ENCODE measurements around the gene URB1.
"Not testable (repeated sequence)": the region's sequence is repeated elsewhere in the genome, so short reads cannot be mapped to it uniquely, and the experiment has no call there.

Gene URB1

GRCh38 chr21:32410916-32411315 is 18.1 kb upstream of the URB1 start:
- no peak for DNase-seq

- no peak for DNase-seq
These were observed 17.5 kb upstream of the URB1 start for GRCh38 chr21:32410291-32410690.

- no peak for DNase-seq
These were observed 13.6 kb upstream of the URB1 start for GRCh38 chr21:32406405-32406804.

- DNase-seq, result peak; percentile 86
These were observed 10.5 kb upstream of the URB1 start for GRCh38 chr21:32403201-32403777.

- no peak for DNase-seq
These were observed 827 bp upstream of the URB1 start for GRCh38 chr21:32393677-32394001.

- DNase-seq, result no peak
These were observed 423 bp downstream of the URB1 start for GRCh38 chr21:32392299-32392879.

- DNase-seq, result no peak
These were observed 1.1 kb downstream of the URB1 start for GRCh38 chr21:32391755-32392154.

- DNase-seq, result not testable (repeated sequence)
These were observed 2.1 kb downstream of the URB1 start for GRCh38 chr21:32390537-32391224.

GRCh38 chr21:32389337-32390015 is 3.3 kb downstream of the URB1 start:
- no peak for DNase-seq

GRCh38 chr21:32388306-32388705 is 4.5 kb downstream of the URB1 start:
- no peak for DNase-seq

- no peak for DNase-seq
These were observed 5.7 kb downstream of the URB1 start for GRCh38 chr21:32387151-32387550.

GRCh38 chr21:32386195-32386870 is 6.5 kb downstream of the URB1 start:
- peak; percentile 12 for DNase-seq

GRCh38 chr21:32383812-32384211 is 9.0 kb downstream of the URB1 start:
- no peak for DNase-seq

GRCh38 chr21:32382108-32382644 is 10.6 kb downstream of the URB1 start:
- no peak for DNase-seq

GRCh38 chr21:32381571-32381970 is 11.2 kb downstream of the URB1 start:
- no peak for DNase-seq

GRCh38 chr21:32380940-32381339 is 11.9 kb downstream of the URB1 start:
- no peak for DNase-seq

- DNase-seq, result no peak
These were observed 13.9 kb downstream of the URB1 start for GRCh38 chr21:32378956-32379355.

- no peak for DNase-seq
These were observed 14.8 kb downstream of the URB1 start for GRCh38 chr21:32377991-32378390.

GRCh38 chr21:32377506-32377905 is 15.3 kb downstream of the URB1 start:
- DNase-seq, result no peak

- no peak for DNase-seq
These were observed 20.1 kb downstream of the URB1 start for GRCh38 chr21:32372755-32373154.

- DNase-seq, result peak; percentile 37
These were observed 20.9 kb downstream of the URB1 start for GRCh38 chr21:32371913-32372314.

- no peak for DNase-seq
These were observed 21.6 kb downstream of the URB1 start for GRCh38 chr21:32370998-32371766.
